Measurements from ENCODE around the gene SPINT2.

DNA sequence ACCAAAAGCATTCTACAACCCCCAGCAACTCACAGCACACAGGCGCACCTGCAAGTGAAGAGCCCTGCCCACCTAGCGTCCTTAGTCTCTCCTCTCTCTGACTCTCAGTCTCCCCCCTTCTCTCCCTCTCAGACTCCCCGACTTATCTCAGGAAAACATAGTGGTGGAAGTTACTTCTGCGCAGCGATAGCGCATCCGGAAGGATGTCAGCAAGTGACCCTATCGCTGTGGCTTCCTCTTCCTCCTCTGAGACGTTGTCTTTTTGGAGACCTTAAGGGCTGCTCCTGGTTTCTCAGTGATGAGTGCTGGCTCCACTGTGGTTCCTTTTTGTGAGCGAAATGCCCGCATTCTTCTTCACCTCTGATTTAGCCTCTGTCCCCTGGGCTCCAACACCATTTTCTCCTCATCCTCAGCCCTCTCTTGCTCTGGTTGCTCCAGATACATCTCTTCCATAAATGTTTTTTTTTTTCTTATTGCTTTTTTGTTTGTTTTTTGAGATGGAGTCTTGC lies 52.8 kb downstream of the SPINT2 start:
- TF ChIP-seq, protein P1, sequence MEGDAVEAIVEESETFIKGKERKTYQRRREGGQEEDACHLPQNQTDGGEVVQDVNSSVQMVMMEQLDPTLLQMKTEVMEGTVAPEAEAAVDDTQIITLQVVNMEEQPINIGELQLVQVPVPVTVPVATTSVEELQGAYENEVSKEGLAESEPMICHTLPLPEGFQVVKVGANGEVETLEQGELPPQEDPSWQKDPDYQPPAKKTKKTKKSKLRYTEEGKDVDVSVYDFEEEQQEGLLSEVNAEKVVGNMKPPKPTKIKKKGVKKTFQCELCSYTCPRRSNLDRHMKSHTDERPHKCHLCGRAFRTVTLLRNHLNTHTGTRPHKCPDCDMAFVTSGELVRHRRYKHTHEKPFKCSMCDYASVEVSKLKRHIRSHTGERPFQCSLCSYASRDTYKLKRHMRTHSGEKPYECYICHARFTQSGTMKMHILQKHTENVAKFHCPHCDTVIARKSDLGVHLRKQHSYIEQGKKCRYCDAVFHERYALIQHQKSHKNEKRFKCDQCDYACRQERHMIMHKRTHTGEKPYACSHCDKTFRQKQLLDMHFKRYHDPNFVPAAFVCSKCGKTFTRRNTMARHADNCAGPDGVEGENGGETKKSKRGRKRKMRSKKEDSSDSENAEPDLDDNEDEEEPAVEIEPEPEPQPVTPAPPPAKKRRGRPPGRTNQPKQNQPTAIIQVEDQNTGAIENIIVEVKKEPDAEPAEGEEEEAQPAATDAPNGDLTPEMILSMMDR (IDR thresholded peaks at IDR 0.05; ENCODE audit: low read length): no peak
- TF ChIP-seq EZH2 (IDR thresholded peaks at IDR 0.05; ENCODE audit: borderline replicate concordance, low read length): no peak

Measured in OCI-LY1 (cell line).